ENCODE measurements around the gene INAFM1. TPM values are rescaled to one million over a fixed set of nuclear protein-coding genes. Genes with fewer than 3 reads are reported as not detected.

The INAFM1 gene
- total and polyA plus RNA-seq, 2 donors (not counting 1 experiment from before 2014, with no cell fraction given): 6.6 to 13.6 TPM

- peaks cover 18% of the 10 kb centered on the region for H3K27me3 Mint-ChIP-seq
- intact Hi-C loops (cut with micrococcal nuclease): no loop called here
- Histone ChIP-seq H3K9me3 (ENCODE audit: control extremely low read depth in 1 of 3, control insufficient read depth in 2 of 3, insufficient read depth in 1 of 3, low read length in 2 of 3) (peaks cover 0 to 13% (median 0%) of the 10 kb centered on the region in 3 donors), H3K36me3 (replicated peaks in 1 of 2; ENCODE audit: control extremely low read depth in 1 of 2, control insufficient read depth in 1 of 2, extremely low read depth in 1 of 2, insufficient read depth in 2 of 2, low read length in 1 of 2) (no peaks in the 10 kb centered on the region), H3K79me2 (ENCODE audit: control insufficient read depth, insufficient read depth, low read length) (no peaks in the 10 kb centered on the region), H3K27ac (ENCODE audit: low read length in 2 of 2) (no peak overlapping the region), H3K27me3 (replicated peaks in 1 of 4; ENCODE audit: control extremely low read depth in 1 of 4, control insufficient read depth in 3 of 4, insufficient read depth in 4 of 4, low read length in 3 of 4) (peaks cover 0 to 11% (median under 1%) of the 10 kb centered on the region in 4 experiments), H3K4me3 (ENCODE audit: control extremely low read depth in 1 of 5, extremely low read depth in 1 of 5, insufficient read depth in 1 of 5, low read depth in 2 of 5, low read length in 4 of 5) (no peak overlapping the region), H3K4me2 (replicated peaks; ENCODE audit: low read depth, low read length, poor library complexity, severe bottlenecking) (no peak overlapping the region), H3K4me1 (ENCODE audit: control insufficient read depth in 2 of 2, insufficient read depth in 2 of 2, low read length in 2 of 2) (peaks cover 0 to 4% of the 10 kb centered on the region in 2 donors), H3K9ac (ENCODE audit: low read length) (no peak overlapping the region), H2AFZ (ENCODE audit: insufficient read depth, low read depth, low read length, poor library complexity, severe bottlenecking) (no peak overlapping the region), H4K20me1 (ENCODE audit: control insufficient read depth, insufficient read depth, low read length, poor library complexity, severe bottlenecking) (no peaks in the 10 kb centered on the region)
- H3K27ac Mint-ChIP-seq: peak overlapping the region; percentile 10
- H3K4me1 Mint-ChIP-seq: no peaks in the 10 kb centered on the region
- WGBS (ENCODE audit: insufficient coverage): 95% methylated on average over 45 of the region's 46 CpGs
- no peak for TF ChIP-seq CTCF (IDR thresholded peaks at IDR 0.05)
- TF ChIP-seq EZH2 (IDR thresholded peaks at IDR 0.05; ENCODE audit: borderline replicate concordance, insufficient read depth, low read depth, low read length, poor library complexity, severe bottlenecking): no peak
- ChIA-PET CTCF (interaction anchor here (0.6 kb wide), 1 partner anchor 241 kb away, joined by 5 read pairs; no protein-coding TSS in a partner anchor), POLR2A (no interaction called here)
- no peak for DNase-seq
- ATAC-seq (ENCODE audit: low read depth): no peak
- H3K4me3 Mint-ChIP-seq: no peak overlapping the region
- H3K9me3 Mint-ChIP-seq (ENCODE audit: insufficient read depth): no peaks in the 10 kb centered on the region
These were observed 45.5 kb downstream of the INAFM1 start for GRCh38 chr19:47319923-47320871.

- Histone ChIP-seq H4K20me1 (ENCODE audit: control insufficient read depth, insufficient read depth, low read length, poor library complexity, severe bottlenecking) (no peaks in the 10 kb centered on the region), H3K9ac (ENCODE audit: low read length) (no peak overlapping the region), H3K27me3 (replicated peaks in 1 of 4; ENCODE audit: control extremely low read depth in 1 of 4, control insufficient read depth in 3 of 4, insufficient read depth in 4 of 4, low read length in 3 of 4) (peaks cover 0 to 10% (median 2%) of the 10 kb centered on the region in 4 experiments), H3K4me3 (ENCODE audit: control extremely low read depth in 1 of 5, extremely low read depth in 1 of 5, insufficient read depth in 1 of 5, low read depth in 2 of 5, low read length in 4 of 5) (no peak overlapping the region), H3K4me1 (ENCODE audit: control insufficient read depth in 2 of 2, insufficient read depth in 2 of 2, low read length in 2 of 2) (peaks cover 0 to 4% of the 10 kb centered on the region in 2 donors), H3K4me2 (replicated peaks; ENCODE audit: low read depth, low read length, poor library complexity, severe bottlenecking) (no peak overlapping the region), H3K27ac (ENCODE audit: low read length in 2 of 2) (no peak overlapping the region), H2AFZ (ENCODE audit: insufficient read depth, low read depth, low read length, poor library complexity, severe bottlenecking) (no peak overlapping the region), H3K9me3 (ENCODE audit: control extremely low read depth in 1 of 3, control insufficient read depth in 2 of 3, insufficient read depth in 1 of 3, low read length in 2 of 3) (peaks cover 0 to 6% (median 0%) of the 10 kb centered on the region in 3 donors), H3K79me2 (ENCODE audit: control insufficient read depth, insufficient read depth, low read length) (no peaks in the 10 kb centered on the region), H3K36me3 (replicated peaks in 1 of 2; ENCODE audit: control extremely low read depth in 1 of 2, control insufficient read depth in 1 of 2, extremely low read depth in 1 of 2, insufficient read depth in 2 of 2, low read length in 1 of 2) (no peaks in the 10 kb centered on the region)
- DNase-seq (no peak), ATAC-seq (ENCODE audit: low read depth) (no peak)
- WGBS (ENCODE audit: insufficient coverage): no CpG with 5 or more reads among the region's 1 CpG
- Mint-ChIP-seq H3K27ac (no peak overlapping the region), H3K4me3 (no peak overlapping the region), H3K4me1 (no peaks in the 10 kb centered on the region), H3K27me3 (peaks cover 18% of the 10 kb centered on the region), H3K9me3 (ENCODE audit: insufficient read depth) (no peaks in the 10 kb centered on the region)
- intact Hi-C loops (cut with micrococcal nuclease): no loop called here
- TF ChIP-seq CTCF (IDR thresholded peaks at IDR 0.05) (no peak), EZH2 (IDR thresholded peaks at IDR 0.05; ENCODE audit: borderline replicate concordance, insufficient read depth, low read depth, low read length, poor library complexity, severe bottlenecking) (no peak)
- ChIA-PET POLR2A (no interaction called here), CTCF (no interaction called here)
These were observed 46.9 kb downstream of the INAFM1 start for GRCh38 chr19:47321630-47322029.

Measured in B cell (primary cell).